Fibroblast of the aortic adventitia (primary cell): ENCODE data around the gene SKIL. TPM values are rescaled to one million over a fixed set of nuclear protein-coding genes. Genes with fewer than 3 reads are reported as not detected.

Experiments used
- DNase-seq: peaks from one replicate; pipeline ENCODE4 v3.0.0-alpha.2; 2010; ENCODE audit warnings: low read depth
- H3K4me3 ChIP-seq: 2 replicates; pipeline ENCODE4 v1.5.1; 2011; ENCODE audit warnings: low read depth, mild to moderate bottlenecking, control low read depth, low read length, moderate library complexity
- CTCF ChIP-seq: IDR thresholded peaks from 2 replicates; pipeline ENCODE4 v1.5.1; 2011; ENCODE audit warnings: mild to moderate bottlenecking, low read length, control low read depth, inconsistent platforms; ENCODE audit not compliant: insufficient read depth
- total RNA-seq: library from RNA; depleted of rRNA; stranded (reverse); fragments of >200 nt; gene quantifications from 2 replicates; pipeline ENCODE4 v1.2.3, GENCODE V29; 2012; ENCODE audit warnings: low replicate concordance

Gene SKIL
- total RNA-seq, 1 donor = 60.7 TPM

- no peak for DNase-seq
- TF ChIP-seq CTCF = no peak
- no peak overlapping the region for H3K4me3 ChIP-seq
These were observed 4.0 kb upstream of the SKIL start for GRCh38 chr3:170353485-170353884.

DNA sequence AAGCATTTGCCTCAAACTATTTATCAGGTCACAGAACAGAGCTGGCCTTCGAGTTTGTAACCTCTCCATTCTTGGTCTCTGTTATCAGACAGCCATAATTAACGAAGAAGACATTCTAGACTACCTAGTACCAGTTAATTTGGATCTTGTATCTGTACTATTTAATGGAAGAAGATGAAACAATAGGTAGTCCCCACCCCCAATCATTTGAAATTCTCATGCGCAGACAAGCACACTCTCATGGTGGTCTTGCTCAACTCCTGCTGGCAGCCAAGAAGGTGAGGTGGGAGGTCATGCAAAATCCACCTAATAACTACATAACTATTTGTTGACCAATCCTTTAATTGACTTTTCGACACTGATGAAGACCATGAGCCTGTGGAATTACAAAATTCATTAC is 2.8 kb upstream of the SKIL start:
- no peak overlapping the region for H3K4me3 ChIP-seq
- DNase-seq = no peak
- TF ChIP-seq CTCF = no peak

DNA sequence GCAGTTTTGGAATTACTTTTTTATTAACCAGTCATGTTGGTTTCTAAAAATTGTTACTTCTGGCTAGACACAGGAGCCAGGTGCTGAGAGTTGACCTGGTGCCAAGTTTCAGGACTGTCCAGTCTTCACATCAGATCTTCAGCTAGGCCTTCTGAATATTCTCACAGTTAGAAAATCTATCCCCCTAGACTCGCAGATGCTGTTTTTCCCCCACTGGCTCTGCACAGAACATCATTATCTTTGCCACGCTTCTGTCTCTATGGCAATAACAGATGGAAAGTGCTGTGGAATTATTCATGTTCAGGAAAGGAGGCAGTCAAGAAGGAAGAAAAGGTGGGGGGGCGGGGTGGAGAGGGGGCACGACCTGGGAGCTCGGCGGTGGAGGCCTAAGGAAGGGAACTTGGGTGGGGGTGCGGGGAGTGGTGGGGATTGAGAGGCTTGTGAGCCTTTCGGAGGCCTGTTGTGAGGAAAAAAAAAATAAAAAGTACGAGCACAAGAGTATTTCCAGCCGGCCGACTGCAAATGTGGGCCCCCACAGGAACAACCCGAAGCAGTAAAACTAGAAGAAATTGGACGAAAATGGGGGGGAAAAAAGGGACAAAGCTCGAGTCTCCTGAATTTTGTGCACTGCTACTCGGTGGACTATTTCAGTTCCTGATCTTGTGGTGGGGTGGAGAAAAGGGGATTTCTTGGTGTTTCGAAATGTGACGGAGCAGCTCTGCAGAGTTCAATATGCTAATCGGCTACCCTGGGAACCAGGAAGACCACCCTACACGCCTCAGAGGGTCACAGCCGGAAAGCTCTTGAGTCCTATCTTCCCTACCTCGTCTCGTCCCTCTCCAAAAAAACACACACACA is 1.5 kb upstream of the SKIL start:
- H3K4me3 ChIP-seq = peak overlapping the region; percentile 62
- no peak for TF ChIP-seq CTCF
- peak; percentile 65 for DNase-seq

DNA sequence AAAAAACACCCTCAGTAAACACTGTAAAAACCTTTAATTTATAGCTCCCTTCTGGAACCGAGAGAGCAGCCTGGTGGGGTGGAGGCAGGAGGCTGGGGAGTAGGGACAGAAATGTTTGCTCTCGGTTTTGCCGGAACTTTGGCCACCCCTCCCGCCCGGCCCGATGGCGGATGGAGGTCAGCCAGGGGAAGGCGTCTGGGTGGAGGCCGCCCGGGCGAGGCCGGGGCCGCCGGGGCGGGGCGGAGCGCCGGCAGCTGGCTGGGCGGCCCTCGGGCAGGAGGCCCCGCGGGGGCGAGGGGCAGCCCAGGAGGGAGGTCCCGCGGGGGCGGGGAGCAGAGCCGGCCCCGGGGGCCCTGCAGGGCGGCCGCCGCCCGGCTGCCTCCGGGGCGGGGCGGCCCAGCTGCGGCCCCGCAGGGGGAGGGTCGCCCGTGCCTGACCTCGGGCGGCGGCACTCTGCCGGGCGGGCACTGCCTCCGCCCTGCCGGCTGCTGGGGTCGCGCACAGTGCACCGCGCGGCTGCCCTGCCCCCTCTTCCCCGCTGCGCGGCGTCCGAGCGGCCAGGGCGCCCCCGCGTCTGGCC is 829 bp upstream of the SKIL start:
- peak; percentile 80 for DNase-seq
- peak overlapping the region; percentile 62 for H3K4me3 ChIP-seq
- TF ChIP-seq CTCF = no peak

GRCh38 chr3:170358042-170359010 is 811 bp downstream of the SKIL start:
- H3K4me3 ChIP-seq = peak overlapping the region; percentile 91
- DNase-seq = peak; percentile 64
- TF ChIP-seq CTCF = peak; percentile 49

GRCh38 chr3:170359178-170359704 is 1.7 kb downstream of the SKIL start:
- TF ChIP-seq CTCF = no peak
- no peak for DNase-seq
- H3K4me3 ChIP-seq = peak overlapping the region; percentile 91
